Keratinocyte (primary cell): Measurements from ENCODE around the gene LHX3.

Experiments used
- CTCF ChIP-seq, 3 experiments: IDR thresholded peaks in 1 of 3; conservative IDR thresholded peaks in 1 of 3; optimal IDR thresholded peaks in 1 of 3; 2 replicates in 2 of 3; 3 replicates in 1 of 3; pipeline versions ENCODE3 to v1.5.1; 2011; ENCODE audit warnings: low read length in 3 of 3, mild to moderate bottlenecking in 3 of 3, moderate library complexity in 2 of 3, control low read depth in 1 of 3, inconsistent platforms in 1 of 3; ENCODE audit not compliant: insufficient read depth in 2 of 3; ENCODE audit errors: extremely low read depth in 1 of 3
- EZH2 ChIP-seq: IDR thresholded peaks from one replicate; pipeline ENCODE4 v1.6.1; 2012; ENCODE audit warnings: inconsistent platforms, mild to moderate bottlenecking, low read length, moderate library complexity

- TF ChIP-seq CTCF (optimal IDR thresholded peaks at IDR 0.05 in 1 of 3, IDR thresholded peaks at IDR 0.05 in 1 of 3, conservative IDR thresholded peaks at IDR 0.05 in 1 of 3; ENCODE audit: extremely low read depth in 1 of 3, insufficient read depth in 2 of 3, low read length in 3 of 3) (no peak), EZH2 (no peak)
These were observed 25.8 kb upstream of the LHX3 start for GRCh38 chr9:136230773-136231172.
